Measurements from ENCODE around the gene SHISA2.

- TF ChIP-seq ZNF274 (IDR thresholded peaks at IDR 0.05; ENCODE audit: low read depth, low read length) (no peak), SUZ12 (IDR thresholded peaks at IDR 0.05; ENCODE audit: extremely low read depth, insufficient read depth, insufficient read length) (no peak)
Measured at GRCh38 chr13:26015271-26016125, 36.3 kb downstream of the SHISA2 start.

Data from NT2/D1 (cell line).